ENCODE data around the gene KCTD2.
"Not testable (repeated sequence)": the region's sequence is repeated elsewhere in the genome, so short reads cannot be mapped to it uniquely, and the experiment has no call there.

KCTD2 gene

GRCh38 chr17:75034236-75034908 lies 12.7 kb upstream of the KCTD2 start:
- peaks cover 15 to 40% of the 10 kb centered on the region in 2 donors for H3K4me1 ChIP-seq (ENCODE audit: control insufficient read depth in 1 of 2, insufficient read depth in 2 of 2, low read length in 2 of 2)
- peak overlapping the region; percentile 72 to 82 for H3K9ac ChIP-seq (ENCODE audit: low read depth in 1 of 2, low read length in 2 of 2)
- peaks cover 3 to 12% of the 10 kb centered on the region in 2 donors for H3K36me3 ChIP-seq (ENCODE audit: control insufficient read depth in 1 of 2, insufficient read depth in 2 of 2, low read length in 2 of 2)

GRCh38 chr17:75036643-75037268 lies 10.3 kb upstream of the KCTD2 start:
- no peak overlapping the region for H3K9ac ChIP-seq (ENCODE audit: low read depth in 1 of 2, low read length in 2 of 2)
- no peaks in the 10 kb centered on the region for H3K9me3 ChIP-seq (ENCODE audit: control insufficient read depth in 1 of 2, low read length in 2 of 2)
- H3K4me3 ChIP-seq (ENCODE audit: low read depth in 1 of 2, low read length in 2 of 2) = peak overlapping the region in 1 of 2 donors; percentile 2
- peaks cover 15 to 40% of the 10 kb centered on the region in 2 donors for H3K4me1 ChIP-seq (ENCODE audit: control insufficient read depth in 1 of 2, insufficient read depth in 2 of 2, low read length in 2 of 2)
- H3K27me3 ChIP-seq (ENCODE audit: control insufficient read depth in 1 of 2, insufficient read depth in 2 of 2, low read length in 2 of 2) = no peaks in the 10 kb centered on the region
- no peak overlapping the region for H3K27ac ChIP-seq (ENCODE audit: low read depth, low read length)
- peaks cover 17 to 35% of the 10 kb centered on the region in 2 donors for H3K36me3 ChIP-seq (ENCODE audit: control insufficient read depth in 1 of 2, insufficient read depth in 2 of 2, low read length in 2 of 2)

More at GRCh38 chr17:75034236-75034908, 12.7 kb upstream of the KCTD2 start:
- H3K9me3 ChIP-seq (ENCODE audit: control insufficient read depth in 1 of 2, low read length in 2 of 2) = no peaks in the 10 kb centered on the region
- H3K4me3 ChIP-seq (ENCODE audit: low read depth in 1 of 2, low read length in 2 of 2) = peak overlapping the region; percentile 82 to 86
- H3K27me3 ChIP-seq (ENCODE audit: control insufficient read depth in 1 of 2, insufficient read depth in 2 of 2, low read length in 2 of 2) = no peaks in the 10 kb centered on the region
- peak overlapping the region; percentile 54 for H3K27ac ChIP-seq (ENCODE audit: low read depth, low read length)

GRCh38 chr17:75039238-75039637 lies 7.8 kb upstream of the KCTD2 start:
- Histone ChIP-seq H3K4me1 (ENCODE audit: control insufficient read depth in 1 of 2, insufficient read depth in 2 of 2, low read length in 2 of 2) (peaks cover 10 to 27% of the 10 kb centered on the region in 2 donors), H3K27ac (ENCODE audit: low read depth, low read length) (no peak overlapping the region), H3K36me3 (ENCODE audit: control insufficient read depth in 1 of 2, insufficient read depth in 2 of 2, low read length in 2 of 2) (peaks cover 22 to 41% of the 10 kb centered on the region in 2 donors), H3K9me3 (ENCODE audit: control insufficient read depth in 1 of 2, low read length in 2 of 2) (no peaks in the 10 kb centered on the region), H3K27me3 (ENCODE audit: control insufficient read depth in 1 of 2, insufficient read depth in 2 of 2, low read length in 2 of 2) (no peaks in the 10 kb centered on the region), H3K9ac (ENCODE audit: low read depth in 1 of 2, low read length in 2 of 2) (no peak overlapping the region), H3K4me3 (ENCODE audit: low read depth in 1 of 2, low read length in 2 of 2) (no peak overlapping the region)

- Histone ChIP-seq H3K4me3 (ENCODE audit: low read depth in 1 of 2, low read length in 2 of 2) (no peak overlapping the region), H3K36me3 (ENCODE audit: control insufficient read depth in 1 of 2, insufficient read depth in 2 of 2, low read length in 2 of 2) (peaks cover 22 to 41% of the 10 kb centered on the region in 2 donors), H3K9ac (ENCODE audit: low read depth in 1 of 2, low read length in 2 of 2) (no peak overlapping the region), H3K27me3 (ENCODE audit: control insufficient read depth in 1 of 2, insufficient read depth in 2 of 2, low read length in 2 of 2) (no peaks in the 10 kb centered on the region), H3K4me1 (ENCODE audit: control insufficient read depth in 1 of 2, insufficient read depth in 2 of 2, low read length in 2 of 2) (peaks cover 0 to 6% of the 10 kb centered on the region in 2 donors), H3K9me3 (ENCODE audit: control insufficient read depth in 1 of 2, low read length in 2 of 2) (no peaks in the 10 kb centered on the region), H3K27ac (ENCODE audit: low read depth, low read length) (no peak overlapping the region)
Observed at GRCh38 chr17:75041656-75042280, 5.3 kb upstream of the KCTD2 start.

- not testable (repeated sequence) for H3K9me3 ChIP-seq (ENCODE audit: control insufficient read depth in 1 of 2, low read length in 2 of 2); H3K4me3 ChIP-seq (ENCODE audit: low read depth in 1 of 2, low read length in 2 of 2); H3K27me3 ChIP-seq (ENCODE audit: control insufficient read depth in 1 of 2, insufficient read depth in 2 of 2, low read length in 2 of 2); H3K27ac ChIP-seq (ENCODE audit: low read depth, low read length); H3K9ac ChIP-seq (ENCODE audit: low read depth in 1 of 2, low read length in 2 of 2)
- H3K4me1 ChIP-seq (ENCODE audit: control insufficient read depth in 1 of 2, insufficient read depth in 2 of 2, low read length in 2 of 2) = peaks cover 12 to 17% of the 10 kb centered on the region in 2 donors
- peaks cover 22 to 35% of the 10 kb centered on the region in 2 donors for H3K36me3 ChIP-seq (ENCODE audit: control insufficient read depth in 1 of 2, insufficient read depth in 2 of 2, low read length in 2 of 2)
Observed at GRCh38 chr17:75043789-75044188, 3.2 kb upstream of the KCTD2 start.

- H3K36me3 ChIP-seq (ENCODE audit: control insufficient read depth in 1 of 2, insufficient read depth in 2 of 2, low read length in 2 of 2) = peaks cover 17 to 29% of the 10 kb centered on the region in 2 donors
- H3K4me3 ChIP-seq (ENCODE audit: low read depth in 1 of 2, low read length in 2 of 2) = no peak overlapping the region
- peaks cover 16 to 17% of the 10 kb centered on the region in 2 donors for H3K4me1 ChIP-seq (ENCODE audit: control insufficient read depth in 1 of 2, insufficient read depth in 2 of 2, low read length in 2 of 2)
- no peaks in the 10 kb centered on the region for H3K27me3 ChIP-seq (ENCODE audit: control insufficient read depth in 1 of 2, insufficient read depth in 2 of 2, low read length in 2 of 2)
- no peaks in the 10 kb centered on the region for H3K9me3 ChIP-seq (ENCODE audit: control insufficient read depth in 1 of 2, low read length in 2 of 2)
- H3K27ac ChIP-seq (ENCODE audit: low read depth, low read length) = no peak overlapping the region
- H3K9ac ChIP-seq (ENCODE audit: low read depth in 1 of 2, low read length in 2 of 2) = no peak overlapping the region
Observed at GRCh38 chr17:75044716-75045115, 2.3 kb upstream of the KCTD2 start.

- Histone ChIP-seq H3K4me1 (ENCODE audit: control insufficient read depth in 1 of 2, insufficient read depth in 2 of 2, low read length in 2 of 2) (peaks cover 16 to 17% of the 10 kb centered on the region in 2 donors), H3K9ac (ENCODE audit: low read depth in 1 of 2, low read length in 2 of 2) (peak overlapping the region; percentile 99), H3K27ac (ENCODE audit: low read depth, low read length) (peak overlapping the region; percentile 96), H3K4me3 (ENCODE audit: low read depth in 1 of 2, low read length in 2 of 2) (peak overlapping the region; percentile 87 to 91), H3K36me3 (ENCODE audit: control insufficient read depth in 1 of 2, insufficient read depth in 2 of 2, low read length in 2 of 2) (peaks cover 10 to 20% of the 10 kb centered on the region in 2 donors)
- H3K9me3 ChIP-seq (ENCODE audit: control insufficient read depth in 1 of 2, low read length in 2 of 2); H3K27me3 ChIP-seq (ENCODE audit: control insufficient read depth in 1 of 2, insufficient read depth in 2 of 2, low read length in 2 of 2): not testable (repeated sequence)
Observed at GRCh38 chr17:75045946-75046406, 1.0 kb upstream of the KCTD2 start.

- peaks cover 16 to 17% of the 10 kb centered on the region in 2 donors for H3K4me1 ChIP-seq (ENCODE audit: control insufficient read depth in 1 of 2, insufficient read depth in 2 of 2, low read length in 2 of 2)
- H3K9ac ChIP-seq (ENCODE audit: low read depth in 1 of 2, low read length in 2 of 2) = peak overlapping the region; percentile 68 to 81
- peaks cover 6% of the 10 kb centered on the region in 2 donors for H3K36me3 ChIP-seq (ENCODE audit: control insufficient read depth in 1 of 2, insufficient read depth in 2 of 2, low read length in 2 of 2)
- no peaks in the 10 kb centered on the region for H3K9me3 ChIP-seq (ENCODE audit: control insufficient read depth in 1 of 2, low read length in 2 of 2)
- H3K27ac ChIP-seq (ENCODE audit: low read depth, low read length) = no peak overlapping the region
- no peaks in the 10 kb centered on the region for H3K27me3 ChIP-seq (ENCODE audit: control insufficient read depth in 1 of 2, insufficient read depth in 2 of 2, low read length in 2 of 2)
- peak overlapping the region; percentile 63 to 86 for H3K4me3 ChIP-seq (ENCODE audit: low read depth in 1 of 2, low read length in 2 of 2)
Observed at GRCh38 chr17:75047398-75048098, 523 bp downstream of the KCTD2 start.

GRCh38 chr17:75048249-75048878 lies 1.3 kb downstream of the KCTD2 start:
- Histone ChIP-seq H3K9me3 (ENCODE audit: control insufficient read depth in 1 of 2, low read length in 2 of 2) (no peaks in the 10 kb centered on the region), H3K27ac (ENCODE audit: low read depth, low read length) (no peak overlapping the region), H3K4me1 (ENCODE audit: control insufficient read depth in 1 of 2, insufficient read depth in 2 of 2, low read length in 2 of 2) (peaks cover 16 to 17% of the 10 kb centered on the region in 2 donors), H3K36me3 (ENCODE audit: control insufficient read depth in 1 of 2, insufficient read depth in 2 of 2, low read length in 2 of 2) (peaks cover 10 to 14% of the 10 kb centered on the region in 2 donors), H3K4me3 (ENCODE audit: low read depth in 1 of 2, low read length in 2 of 2) (peak overlapping the region; percentile 63 to 86), H3K27me3 (ENCODE audit: control insufficient read depth in 1 of 2, insufficient read depth in 2 of 2, low read length in 2 of 2) (no peaks in the 10 kb centered on the region), H3K9ac (ENCODE audit: low read depth in 1 of 2, low read length in 2 of 2) (peak overlapping the region; percentile 68 to 81)
